B cell (primary cell): ENCODE results near the gene ALPK3. TPM values are rescaled to one million over a fixed set of nuclear protein-coding genes. Genes with fewer than 3 reads are reported as not detected.

ENCODE experiments used
- ATAC-seq: fragments of 200-7000 bp; cut with Tn5 transposase; one replicate; pipeline ENCODE4 v1.10.0; 2021; ENCODE audit warnings: low read depth, mild to moderate bottlenecking, moderate number of reproducible peaks, moderate library complexity
- CTCF ChIA-PET: fragments of 350-600 bp; sonication (Branson Sonifier 250); formaldehyde crosslinking; loops from one replicate; lab custom pipeline; 2021; ENCODE audit warnings: antibody characterized with exemption, inconsistent platforms; lab: Charles Lee
- POLR2A ChIA-PET: fragments of 350-600 bp; sonication (Branson Sonifier 250); formaldehyde crosslinking; loops from one replicate; lab custom pipeline; 2021; ENCODE audit warnings: antibody characterized with exemption; lab: Charles Lee
- DNase-seq: peaks from one replicate; pipeline ENCODE4 v3.0.0; 2013
- H2AFZ ChIP-seq: 2 replicates; pipeline ENCODE4 v1.6.1; 2012; ENCODE audit warnings: mild to moderate bottlenecking, low read depth, low read length; ENCODE audit not compliant: insufficient read depth, poor library complexity, severe bottlenecking
- H3K27ac ChIP-seq, 2 donors: 1 replicate in 1 of 2; 2 replicates in 1 of 2; pipeline ENCODE4 v1.5.1; 2012 to 2013; ENCODE audit warnings: low read length in 2 of 2, mild to moderate bottlenecking in 2 of 2, moderate library complexity in 1 of 2
- H3K27me3 ChIP-seq, 4 experiments: fragments of 200-600 bp in 1 of 4; sonication (generic) in 1 of 4; replicated peaks in 1 of 4; 1 replicate in 2 of 4; 2 replicates in 2 of 4; pipeline versions ENCODE4 v1.6.1 to v1.7.0; 2013 to 2016; ENCODE audit warnings: low read length in 3 of 4, mild to moderate bottlenecking in 2 of 4, mixed read lengths in 1 of 4, moderate library complexity in 1 of 4; ENCODE audit not compliant: insufficient read depth in 4 of 4, control insufficient read depth in 3 of 4; ENCODE audit errors: control extremely low read depth in 1 of 4
- H3K36me3 ChIP-seq, 2 experiments: replicated peaks in 1 of 2; 1 replicate in 1 of 2; 2 replicates in 1 of 2; pipeline versions ENCODE4 v1.6.1 to v1.7.1; 2013; ENCODE audit warnings: low read length in 1 of 2; ENCODE audit not compliant: insufficient read depth in 2 of 2, control insufficient read depth in 1 of 2; ENCODE audit errors: control extremely low read depth in 1 of 2, extremely low read depth in 1 of 2
- H3K4me1 ChIP-seq, 2 donors: fragments of 200-600 bp in 1 of 2; sonication (generic) in 1 of 2; 1 replicate in 1 of 2; 2 replicates in 1 of 2; pipeline versions ENCODE4 v1.5.1 to v1.6.1; 2013 to 2017; ENCODE audit warnings: low read length in 2 of 2; ENCODE audit not compliant: control insufficient read depth in 2 of 2, insufficient read depth in 2 of 2
- H3K4me2 ChIP-seq: replicated peaks from 2 replicates; pipeline ENCODE3; 2012; ENCODE audit warnings: mild to moderate bottlenecking, low read depth, low read length; ENCODE audit not compliant: poor library complexity, severe bottlenecking
- H3K4me3 ChIP-seq, 5 experiments: fragments of 200-600 bp in 1 of 5; sonication (generic) in 1 of 5; 1 replicate in 3 of 5; 2 replicates in 2 of 5; pipeline versions ENCODE4 v1.5.1 to v1.7.0; 2011 to 2016; ENCODE audit warnings: low read length in 4 of 5, mild to moderate bottlenecking in 4 of 5, low read depth in 2 of 5, control low read depth in 1 of 5, moderate library complexity in 1 of 5; ENCODE audit not compliant: insufficient read depth in 1 of 5; ENCODE audit errors: control extremely low read depth in 1 of 5, extremely low read depth in 1 of 5
- H3K79me2 ChIP-seq: fragments of 200-600 bp; sonication (generic); one replicate; pipeline ENCODE4 v1.6.0; 2016; ENCODE audit warnings: low read length; ENCODE audit not compliant: control insufficient read depth, insufficient read depth
- H3K9ac ChIP-seq: fragments of 200-600 bp; sonication (generic); 2 replicates; pipeline ENCODE4 v1.6.1; 2017; ENCODE audit warnings: mild to moderate bottlenecking, low read length, moderate library complexity
- H3K9me3 ChIP-seq, 3 donors: one replicate each; pipeline versions ENCODE4 v1.6.1 to v1.7.1; 2013; ENCODE audit warnings: low read length in 2 of 3; ENCODE audit not compliant: control insufficient read depth in 2 of 3, insufficient read depth in 1 of 3; ENCODE audit errors: control extremely low read depth in 1 of 3
- H4K20me1 ChIP-seq: 2 replicates; pipeline ENCODE4 v1.6.0; 2012; ENCODE audit warnings: mild to moderate bottlenecking, low read length; ENCODE audit not compliant: insufficient read depth, control insufficient read depth, poor library complexity, severe bottlenecking
- H3K27ac Mint-ChIP-seq: one replicate; pipeline ENCODE4 v1.8.0; 2021; ENCODE audit warnings: mixed read lengths
- H3K27me3 Mint-ChIP-seq: one replicate; pipeline ENCODE4 v1.8.0; 2021; ENCODE audit warnings: mixed read lengths
- H3K4me1 Mint-ChIP-seq: one replicate; pipeline ENCODE4 v1.8.0; 2021; ENCODE audit warnings: mixed read lengths
- H3K4me3 Mint-ChIP-seq: one replicate; pipeline ENCODE4 v1.8.0; 2021; ENCODE audit warnings: mixed read lengths
- H3K9me3 Mint-ChIP-seq: one replicate; pipeline ENCODE4 v1.8.0; 2022; ENCODE audit warnings: mixed read lengths; ENCODE audit not compliant: insufficient read depth
- CTCF ChIP-seq: fragments of 200-600 bp; IDR thresholded peaks from one replicate; pipeline ENCODE4 v1.8.0; 2022; ENCODE audit warnings: antibody characterized with exemption, mild to moderate bottlenecking
- EZH2 ChIP-seq: IDR thresholded peaks from 2 replicates; pipeline ENCODE4 v1.6.1; 2012; ENCODE audit warnings: borderline replicate concordance, low read depth, mild to moderate bottlenecking, moderate library complexity, low read length; ENCODE audit not compliant: insufficient read depth, poor library complexity, severe bottlenecking
- WGBS: methylation state at CpG from one replicate; pipeline ENCODE4 v1.1.5; 2013; ENCODE audit warnings: missing lambda C conversion rate; ENCODE audit not compliant: insufficient coverage; 5-methylcytosine and 5-hydroxymethylcytosine counted together
- intact Hi-C: fragments of 100-400 bp; cut with micrococcal nuclease; formaldehyde crosslinking; loops from one replicate; pipeline ENCODE4 v1.10.0; 2022
- polyA plus RNA-seq: library from polyadenylated mRNA; depleted of rRNA; stranded (reverse); fragments of >200 nt; gene quantifications from 2 replicates; pipeline ENCODE4 v1.2.3, GENCODE V29; 2012
- small RNA-seq: library from RNA; depleted of rRNA; stranded (forward); fragments of <200 nt; gene quantifications from one replicate; pipeline ENCODE3, GENCODE V24; 2012; ENCODE audit warnings: low replicate concordance, low read depth; ENCODE audit not compliant: insufficient read length
- total RNA-seq, 2 donors: library from RNA; stranded (reverse); fragments of 120-200 nt in 1 of 2; gene quantifications; 1 replicate in 1 of 2; 2 replicates in 1 of 2; pipeline versions ENCODE4 v1.2.3 to v1.2.4, GENCODE V29; 2013 to 2022

Gene ALPK3
- total and polyA plus RNA-seq, 2 donors (not counting 1 experiment from before 2014, with no cell fraction given): 0.07 to 0.15 TPM

- no peaks in the 10 kb centered on the region for H3K4me1 ChIP-seq
- DNase-seq: no peak
- no peaks in the 10 kb centered on the region for H3K79me2 ChIP-seq
- H3K27ac ChIP-seq: no peak overlapping the region
- 96% methylated on average over 13 of the region's 13 CpGs for WGBS
- no peak overlapping the region for H3K4me2 ChIP-seq
- ATAC-seq: no peak
- H4K20me1 ChIP-seq: no peaks in the 10 kb centered on the region
- H3K9me3 Mint-ChIP-seq: no peaks in the 10 kb centered on the region
- H3K27me3 Mint-ChIP-seq: no peaks in the 10 kb centered on the region
- H3K4me3 ChIP-seq: no peak overlapping the region
- ChIA-PET POLR2A (no interaction called here), CTCF (no interaction called here)
- no peaks in the 10 kb centered on the region for H3K9me3 ChIP-seq
- H3K27ac Mint-ChIP-seq: no peak overlapping the region
- TF ChIP-seq EZH2: no peak
- TF ChIP-seq CTCF: no peak
- H3K36me3 ChIP-seq: no peaks in the 10 kb centered on the region
- intact Hi-C loops: no loop called here
- no peaks in the 10 kb centered on the region for H3K4me1 Mint-ChIP-seq
- no peak overlapping the region for H3K9ac ChIP-seq
- no peak overlapping the region for H2AFZ ChIP-seq
- H3K27me3 ChIP-seq: no peaks in the 10 kb centered on the region
- no peak overlapping the region for H3K4me3 Mint-ChIP-seq
Measured at GRCh38 chr15:84922530-84922929, 105.4 kb downstream of the ALPK3 start.

Small RNAs within 50 kb of the gene (small RNA-seq; reads per million reads assigned to genes)
- gene RF00402: not detected

Other genes starting within 250 kb of the ALPK3 start
- gene ZSCAN2, start 216.3 kb upstream of the ALPK3 start, total RNA-seq: 16.2 and 18.6 TPM in 2 replicates
- 5.6 and 9.9 TPM in 2 replicates for gene ZSCAN2, start 216.3 kb upstream of the ALPK3 start, polyA plus RNA-seq
- 42.7 and 43.4 TPM in 2 replicates for gene WDR73, start 163.1 kb upstream of the ALPK3 start, total RNA-seq
- gene WDR73, start 163.1 kb upstream of the ALPK3 start, polyA plus RNA-seq: 20.4 and 21.0 TPM in 2 replicates
- gene NMB, start 159.2 kb upstream of the ALPK3 start, total RNA-seq: 3.0 and 5.0 TPM in 2 replicates
- 1.4 and 2.3 TPM in 2 replicates for gene NMB, start 159.2 kb upstream of the ALPK3 start, polyA plus RNA-seq
- 69.8 and 78.0 TPM in 2 replicates for gene SEC11A, start 101.2 kb upstream of the ALPK3 start, total RNA-seq
- 23.1 and 43.6 TPM in 2 replicates for gene SEC11A, start 101.2 kb upstream of the ALPK3 start, polyA plus RNA-seq
- gene ZNF592, start 68.8 kb upstream of the ALPK3 start, total RNA-seq: 59.5 and 64.4 TPM in 2 replicates
- gene ZNF592, start 68.8 kb upstream of the ALPK3 start, polyA plus RNA-seq: 35.8 and 37.4 TPM in 2 replicates
- gene SLC28A1, start 67.3 kb downstream of the ALPK3 start, total RNA-seq: not detected in 2 replicates
- gene SLC28A1, start 67.3 kb downstream of the ALPK3 start, polyA plus RNA-seq: not detected in 2 replicates
- gene PDE8A, start 164.5 kb downstream of the ALPK3 start, total RNA-seq: 51.1 and 54.8 TPM in 2 replicates
- gene PDE8A, start 164.5 kb downstream of the ALPK3 start, polyA plus RNA-seq: 17.4 and 24.8 TPM in 2 replicates